Ovary (tissue), 9 donors: ENCODE measurements around the gene TUBGCP5. TPM values are rescaled to one million over a fixed set of nuclear protein-coding genes. Genes with fewer than 3 reads are reported as not detected.
A peak's percentile ranks its signal among the peaks of the same experiment; 100 is the strongest.

Source experiments
- DNase-seq, 5 donors: peaks; one replicate each; pipeline ENCODE4 v3.0.0-alpha.2; 2019 to 2020
- H3K27ac ChIP-seq, 2 donors: fragments of 200-600 bp; one replicate each; pipeline versions ENCODE4 v1.5.1 to v1.8.0; 2019 to 2022
- H3K27me3 ChIP-seq: fragments of 200-600 bp; one replicate; pipeline ENCODE4 v1.8.0; 2022
- H3K36me3 ChIP-seq: fragments of 200-600 bp; sonication (generic); one replicate; pipeline ENCODE4 v1.5.1; 2019
- H3K4me1 ChIP-seq: one replicate; pipeline ENCODE4 v1.8.1; 2013; ENCODE audit warnings: mild to moderate bottlenecking, moderate library complexity; ENCODE audit not compliant: insufficient read depth
- H3K4me3 ChIP-seq: fragments of 200-600 bp; sonication (generic); one replicate; pipeline ENCODE4 v1.5.1; 2017
- H3K9me3 ChIP-seq, 2 donors: fragments of 200-600 bp in 1 of 2; sonication (generic) in 1 of 2; one replicate each; pipeline versions ENCODE4 v1.5.1 to v1.8.1; 2013 to 2019; ENCODE audit warnings: mild to moderate bottlenecking in 1 of 2, moderate library complexity in 1 of 2
- EP300 ChIP-seq: sonication (generic); formaldehyde crosslinking; IDR thresholded peaks from one replicate; pipeline ENCODE4 v1.6.1; 2017; ENCODE audit warnings: antibody characterized with exemption
- POLR2A ChIP-seq: fragments of 450-650 bp; IDR thresholded peaks from one replicate; pipeline ENCODE4 v1.6.1; 2017; ENCODE audit warnings: antibody characterized with exemption, mild to moderate bottlenecking, moderate library complexity
- WGBS, 3 donors: extraction: QIAGEN DNeasy Blood & Tissue Kit in 1 of 3; methylation state at CpG; one replicate each; pipeline versions ENCODE4 v1.1.5 to v1.1.7; 2013 to 2017; 5-methylcytosine and 5-hydroxymethylcytosine counted together
- intact Hi-C, 4 donors: fragments of 100-400 bp; cut with DNase I; formaldehyde crosslinking; loops; one replicate each; pipeline versions ENCODE4 v1.11.0 to v1.15.1; 2022 to 2023
- polyA plus RNA-seq, 2 donors: library from polyadenylated mRNA; stranded (reverse); fragments of 200-250 nt in 1 of 2; fragments of 350-450 nt in 1 of 2; fragmentation: Illumina TruSeq in 1 of 2; extraction: RNeasy Lipid Tissue Mini Kit (QIAGEN cat#74804) in 1 of 2; gene quantifications; one replicate each; pipeline ENCODE4 v1.2.3, GENCODE V29; 2013 to 2014
- total RNA-seq, 7 donors: library from RNA; depleted of rRNA in 2 of 7; stranded (reverse); fragments of >200 nt in 2 of 7; fragmentation: NEBNext Ultra II Directional in 3 of 7; extraction: Animal tissue kit (Norgen Biotek cat#: 25700) in 3 of 7; gene quantifications; one replicate each; pipeline versions ENCODE4 v1.1.0 to v1.2.4, GENCODE V29; 2016 to 2023
- TF ChIP-seq, protein P1 (sequence below), 3 donors: fragments of 450-650 bp in 2 of 3; fragments of 200-600 bp in 1 of 3; IDR thresholded peaks; one replicate each; pipeline versions ENCODE4 v1.5.1 to v1.8.0; 2016 to 2022; ENCODE audit warnings: antibody characterized with exemption in 3 of 3, mild to moderate bottlenecking in 1 of 3
- donor health status: DM: no; HTN: no; CAD: no; lungs with moderate emphysema.
- donor health status: DM: no; HTN: no; CAD: no.
- donor health status: Bipolar disorder and iron deficiency.
- donor health status: DM: yes; HTN: yes; CAD: no.
- donor health status: DM: no; HTN: no; CAD: no.
- donor health status: DM: yes; HTN: yes; CAD: no.

The TUBGCP5 gene
- total and polyA plus RNA-seq, 9 donors, result 8.5 to 25.6 (median 16.1) TPM

DNA sequence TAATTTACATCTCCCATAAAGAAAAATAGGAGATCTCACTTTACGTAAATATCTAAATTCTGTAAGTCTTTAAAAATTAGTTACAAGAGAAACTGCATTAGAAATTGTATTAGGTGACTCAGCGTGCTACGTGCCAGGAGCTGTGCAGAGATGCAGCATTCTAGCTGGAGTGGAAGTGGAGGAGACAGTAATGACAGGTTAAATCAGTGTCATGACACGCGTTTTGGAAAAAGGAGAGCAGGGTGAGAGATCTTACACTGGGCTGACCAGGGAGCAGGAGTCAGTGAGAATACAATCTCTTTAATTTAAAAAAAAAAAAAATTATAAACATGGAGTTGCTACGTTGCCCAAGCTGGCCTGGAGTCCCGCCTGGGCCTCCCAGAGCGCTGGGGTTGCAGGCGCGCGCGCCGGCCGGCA is 635 bp downstream of the TUBGCP5 start:
- Histone ChIP-seq H3K27me3 (no peaks in the 10 kb centered on the region), H3K9me3 (no peaks in the 10 kb centered on the region), H3K36me3 (no peaks in the 10 kb centered on the region), H3K4me1 (peaks cover 1% of the 10 kb centered on the region), H3K4me3 (peak overlapping the region; percentile 69), H3K27ac (no peak overlapping the region)
- no peak for TF ChIP-seq EP300
- no peak for TF ChIP-seq POLR2A
- TF ChIP-seq, protein P1, sequence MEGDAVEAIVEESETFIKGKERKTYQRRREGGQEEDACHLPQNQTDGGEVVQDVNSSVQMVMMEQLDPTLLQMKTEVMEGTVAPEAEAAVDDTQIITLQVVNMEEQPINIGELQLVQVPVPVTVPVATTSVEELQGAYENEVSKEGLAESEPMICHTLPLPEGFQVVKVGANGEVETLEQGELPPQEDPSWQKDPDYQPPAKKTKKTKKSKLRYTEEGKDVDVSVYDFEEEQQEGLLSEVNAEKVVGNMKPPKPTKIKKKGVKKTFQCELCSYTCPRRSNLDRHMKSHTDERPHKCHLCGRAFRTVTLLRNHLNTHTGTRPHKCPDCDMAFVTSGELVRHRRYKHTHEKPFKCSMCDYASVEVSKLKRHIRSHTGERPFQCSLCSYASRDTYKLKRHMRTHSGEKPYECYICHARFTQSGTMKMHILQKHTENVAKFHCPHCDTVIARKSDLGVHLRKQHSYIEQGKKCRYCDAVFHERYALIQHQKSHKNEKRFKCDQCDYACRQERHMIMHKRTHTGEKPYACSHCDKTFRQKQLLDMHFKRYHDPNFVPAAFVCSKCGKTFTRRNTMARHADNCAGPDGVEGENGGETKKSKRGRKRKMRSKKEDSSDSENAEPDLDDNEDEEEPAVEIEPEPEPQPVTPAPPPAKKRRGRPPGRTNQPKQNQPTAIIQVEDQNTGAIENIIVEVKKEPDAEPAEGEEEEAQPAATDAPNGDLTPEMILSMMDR (IDR thresholded peaks at IDR 0.05), result no peak
- intact Hi-C loops, result loop anchor here in 2 of 4 donors (10.0 kb wide), 2 partner anchors 74 to 84 kb away; no protein-coding TSS in a partner anchor
- WGBS, 3 donors, result 2 to 5% (median 3%) methylated on average over 14 of the region's 14 CpGs
- no peak for DNase-seq

DNA sequence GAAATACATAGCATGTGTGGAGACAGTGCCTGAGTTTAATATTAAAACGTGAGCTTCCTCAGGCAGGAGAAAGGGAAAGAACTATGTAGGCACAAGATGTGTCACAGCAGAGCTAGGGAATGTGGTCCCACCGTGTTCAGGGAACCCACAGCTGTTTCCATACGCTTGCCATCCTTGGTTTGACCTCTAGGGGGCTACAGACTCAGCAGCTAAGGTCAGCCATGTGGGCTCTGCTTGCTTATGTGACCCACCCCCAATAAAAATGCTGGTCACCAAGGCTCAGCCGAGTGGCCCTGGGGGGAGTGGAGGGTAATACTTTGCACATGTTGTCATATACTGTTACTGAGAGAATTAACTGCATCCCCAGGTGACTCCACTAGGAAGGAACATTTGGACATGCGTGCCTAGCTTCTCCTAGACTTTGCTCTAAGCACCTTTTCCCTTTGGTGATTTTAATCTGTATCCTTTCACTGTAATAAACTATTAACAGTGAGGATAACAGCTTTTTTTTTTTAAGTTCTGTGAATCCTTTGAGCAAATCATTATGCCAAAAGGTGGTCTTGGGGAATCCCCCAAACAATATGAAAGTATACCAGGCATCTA is 3.3 kb downstream of the TUBGCP5 start:
- Histone ChIP-seq H3K4me1 (peaks cover 1% of the 10 kb centered on the region), H3K36me3 (no peaks in the 10 kb centered on the region), H3K4me3 (no peak overlapping the region), H3K9me3 (no peaks in the 10 kb centered on the region), H3K27me3 (no peaks in the 10 kb centered on the region), H3K27ac (no peak overlapping the region)
- intact Hi-C loops, result loop anchor here in 2 of 4 donors (10.0 kb wide), 2 partner anchors 71 to 81 kb away; no protein-coding TSS in a partner anchor
- TF ChIP-seq POLR2A (no peak), EP300 (no peak)
- TF ChIP-seq, protein P1 (IDR thresholded peaks at IDR 0.05), result no peak
- WGBS, 3 donors, result 41 to 47% (median 44%) methylated on average over 5 of the region's 5 CpGs
- DNase-seq, result no peak

DNA sequence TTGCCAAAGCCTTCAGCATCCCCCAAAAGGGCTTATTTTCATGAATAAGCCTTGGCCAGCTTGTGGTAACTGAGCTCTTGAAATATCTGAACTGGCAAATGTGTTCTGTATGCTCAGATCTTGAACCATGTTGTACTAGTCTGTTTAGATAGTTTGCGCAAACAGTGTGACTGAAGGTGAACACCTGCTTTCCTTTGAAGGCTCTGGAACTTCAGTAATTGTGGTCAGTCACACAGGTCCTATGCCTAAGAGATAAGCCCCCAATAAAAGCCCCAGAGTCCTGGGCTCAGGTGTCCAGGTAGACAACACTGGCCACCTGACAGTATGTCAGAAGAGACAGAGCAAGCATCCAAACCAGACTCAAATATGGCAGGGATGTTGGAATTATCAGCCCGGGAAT is 5.4 kb downstream of the TUBGCP5 start:
- DNase-seq, result no peak
- Histone ChIP-seq H3K4me1 (peaks cover 1% of the 10 kb centered on the region), H3K36me3 (no peaks in the 10 kb centered on the region), H3K9me3 (no peaks in the 10 kb centered on the region), H3K27ac (no peak overlapping the region), H3K4me3 (no peak overlapping the region), H3K27me3 (no peaks in the 10 kb centered on the region)
- intact Hi-C loops, result loop anchor here in 2 of 4 donors (10.0 kb wide), 2 partner anchors 69 to 79 kb away; no protein-coding TSS in a partner anchor
- TF ChIP-seq POLR2A (no peak), EP300 (no peak)
- TF ChIP-seq, protein P1 (IDR thresholded peaks at IDR 0.05), result no peak
- WGBS, 3 donors, result 97 to 98% (median 98%) methylated on average over 2 of the region's 2 CpGs

DNA sequence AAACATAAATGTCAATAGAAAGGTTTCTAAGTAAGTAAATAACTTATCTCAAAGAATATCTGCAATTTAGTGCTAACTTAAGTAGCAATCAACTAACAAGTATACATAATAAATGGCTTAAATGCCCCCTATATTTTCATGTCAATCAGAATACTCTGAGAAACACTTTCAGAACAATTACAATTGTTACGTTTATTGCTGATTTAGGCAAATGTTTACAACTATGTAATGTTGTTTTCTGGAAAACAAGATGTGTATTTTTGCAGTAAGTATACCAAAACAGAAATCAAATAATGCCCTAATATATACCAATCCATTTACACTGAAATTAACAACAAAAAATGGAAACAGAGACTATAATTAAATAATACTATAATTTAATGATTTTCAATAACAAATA is 13.2 kb downstream of the TUBGCP5 start:
- Histone ChIP-seq H3K27me3 (no peaks in the 10 kb centered on the region), H3K4me1 (no peaks in the 10 kb centered on the region), H3K9me3 (no peaks in the 10 kb centered on the region), H3K27ac (no peak overlapping the region), H3K36me3 (no peaks in the 10 kb centered on the region), H3K4me3 (no peak overlapping the region)
- TF ChIP-seq, protein P1 (IDR thresholded peaks at IDR 0.05), result no peak
- no peak for TF ChIP-seq EP300
- WGBS, 3 donors, result 80 to 95% (median 88%) methylated on average over 1 of the region's 1 CpG
- no peak for DNase-seq
- intact Hi-C loops, result no loop called here
